GM19240 (cell line): ENCODE results near the gene GPC2.
"Not testable (repeated sequence)": the region's sequence is repeated elsewhere in the genome, so short reads cannot be mapped to it uniquely, and the experiment has no call there.

Experiments
- DNase-seq: peaks from one replicate; pipeline ENCODE4 v3.0.0; 2011; ENCODE audit warnings: low spot score; ENCODE audit not compliant: insufficient read length

GPC2 gene

GRCh38 chr7:100200693-100201092 lies 23.5 kb upstream of the GPC2 start:
- no peak for DNase-seq

DNA sequence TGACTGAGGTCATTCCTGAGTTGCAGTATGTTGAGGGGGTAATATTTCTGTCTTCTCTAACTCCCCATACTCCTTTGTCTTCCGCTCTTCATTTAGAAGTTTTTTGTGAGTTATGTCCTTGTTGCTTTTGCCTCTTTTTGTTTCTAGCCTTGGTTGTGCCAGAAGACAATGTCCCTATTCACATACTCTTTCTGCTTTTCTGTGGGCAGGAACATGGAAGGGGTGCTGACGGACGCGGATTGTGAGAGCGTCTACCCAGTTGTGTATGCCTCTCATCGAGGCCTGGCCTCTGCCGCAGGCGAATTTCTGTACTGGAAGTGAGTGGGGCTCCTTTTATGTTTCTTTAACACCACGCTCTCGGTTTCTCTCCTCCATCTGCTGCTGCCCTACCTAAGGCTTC lies 21.1 kb upstream of the GPC2 start:
- DNase-seq, result no peak

- DNase-seq, result not testable (repeated sequence)
Measured at GRCh38 chr7:100195901-100196322, 18.7 kb upstream of the GPC2 start.

DNA sequence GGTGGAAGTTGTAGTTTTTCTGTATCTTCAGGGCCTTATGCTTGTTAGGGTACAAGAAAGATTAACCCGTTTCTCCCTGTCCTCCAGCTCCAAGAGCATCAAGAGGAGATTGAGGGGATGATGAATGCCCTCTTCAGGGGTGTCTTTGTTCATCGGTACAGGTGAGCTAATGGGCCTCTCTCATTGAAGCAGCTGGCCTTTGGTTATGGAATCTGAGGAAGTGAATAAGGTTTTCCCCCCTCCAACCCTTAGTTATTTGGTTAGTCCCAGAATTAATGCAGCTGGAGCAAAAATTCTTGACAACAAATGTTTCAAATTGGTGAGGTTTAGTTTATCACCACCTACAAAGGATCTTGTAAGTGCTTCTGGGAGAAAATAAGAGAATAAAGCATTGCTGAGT lies 18.0 kb upstream of the GPC2 start:
- no peak for DNase-seq

- DNase-seq, result no peak
Measured at GRCh38 chr7:100192969-100193368, 15.8 kb upstream of the GPC2 start.

GRCh38 chr7:100192281-100192862 lies 15.2 kb upstream of the GPC2 start:
- DNase-seq, result not testable (repeated sequence)

DNA sequence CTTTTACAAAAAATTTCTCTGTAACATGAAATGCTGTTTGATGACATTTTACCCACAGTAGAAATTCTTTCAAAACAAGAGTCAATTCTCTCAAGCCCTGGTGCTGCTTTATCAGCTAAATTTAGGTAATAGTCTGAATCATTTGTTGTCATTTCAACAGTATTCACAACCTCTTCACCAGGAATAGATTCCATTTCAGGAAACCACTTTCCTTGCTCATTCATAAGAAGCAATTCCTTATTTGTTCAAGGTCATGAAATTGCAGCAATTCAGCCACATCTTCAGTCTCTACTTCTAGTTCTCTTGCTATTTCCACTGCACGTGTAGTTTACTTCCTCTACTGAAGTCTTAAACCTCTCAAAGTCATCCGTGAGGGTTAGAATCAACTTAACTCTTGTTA lies 14.6 kb upstream of the GPC2 start:
- DNase-seq, result no peak

- no peak for DNase-seq
Measured at GRCh38 chr7:100190048-100190711, 13.0 kb upstream of the GPC2 start.

GRCh38 chr7:100189061-100189460 lies 11.9 kb upstream of the GPC2 start:
- no peak for DNase-seq

GRCh38 chr7:100185726-100186125 lies 8.5 kb upstream of the GPC2 start:
- DNase-seq, result no peak

DNA sequence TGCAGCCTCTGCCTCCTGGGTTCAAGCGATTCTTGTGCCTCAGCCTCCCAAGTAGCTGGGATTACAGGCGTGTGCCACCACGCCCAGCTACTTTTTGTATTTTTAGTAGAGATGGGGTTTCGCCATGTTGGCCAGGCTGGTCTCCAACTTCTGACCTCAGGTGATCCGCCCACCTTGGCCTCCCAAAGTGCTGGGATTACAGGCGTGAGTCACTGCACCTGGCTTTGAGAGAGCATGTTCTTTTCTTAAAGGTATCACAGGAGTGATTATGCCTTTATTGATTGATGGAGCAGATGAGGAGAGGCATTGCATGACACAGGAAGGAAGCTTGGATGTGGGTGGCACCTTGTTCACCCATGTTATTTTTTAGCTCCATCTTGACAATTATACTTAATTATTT lies 5.9 kb upstream of the GPC2 start:
- DNase-seq, result not testable (repeated sequence)

DNA sequence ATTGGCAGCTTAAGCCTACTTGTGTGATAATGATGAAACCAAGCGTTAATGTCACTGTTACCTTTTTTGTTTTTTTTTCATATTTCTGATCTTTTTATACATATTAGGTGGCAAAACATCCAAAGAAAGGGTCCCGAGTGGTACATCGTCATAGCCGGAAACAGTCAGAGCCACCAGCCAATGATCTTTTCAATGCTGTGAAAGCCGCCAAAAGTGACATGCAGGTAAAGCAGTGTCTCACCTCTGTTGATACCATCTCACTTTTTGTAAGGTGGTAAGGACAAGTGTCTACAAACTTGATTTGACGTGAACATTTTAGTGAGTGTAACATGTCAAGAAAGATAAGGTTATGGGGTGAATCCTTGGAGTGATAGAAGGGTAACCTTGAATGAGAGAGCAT lies 5.4 kb upstream of the GPC2 start:
- DNase-seq, result not testable (repeated sequence)

DNA sequence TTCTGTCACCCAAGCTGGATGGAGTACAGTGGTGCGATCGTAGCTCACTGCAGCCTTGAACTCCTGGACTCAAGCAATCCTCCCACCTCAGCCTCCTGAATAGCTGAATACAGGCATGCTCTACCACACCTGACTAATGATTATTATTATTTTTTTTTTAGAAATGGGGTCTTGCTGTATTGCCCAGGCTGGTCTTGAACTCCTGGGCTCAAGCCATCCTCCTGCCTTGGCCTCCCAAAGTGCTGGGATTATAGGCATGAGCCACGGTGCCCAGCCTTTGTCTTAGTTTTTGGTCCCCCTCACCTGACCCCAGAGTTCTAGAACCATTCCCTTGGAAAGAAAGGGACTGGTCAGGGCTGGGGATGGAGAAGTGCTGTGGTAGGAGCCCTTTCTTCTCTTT lies 2.9 kb upstream of the GPC2 start:
- not testable (repeated sequence) for DNase-seq

DNA sequence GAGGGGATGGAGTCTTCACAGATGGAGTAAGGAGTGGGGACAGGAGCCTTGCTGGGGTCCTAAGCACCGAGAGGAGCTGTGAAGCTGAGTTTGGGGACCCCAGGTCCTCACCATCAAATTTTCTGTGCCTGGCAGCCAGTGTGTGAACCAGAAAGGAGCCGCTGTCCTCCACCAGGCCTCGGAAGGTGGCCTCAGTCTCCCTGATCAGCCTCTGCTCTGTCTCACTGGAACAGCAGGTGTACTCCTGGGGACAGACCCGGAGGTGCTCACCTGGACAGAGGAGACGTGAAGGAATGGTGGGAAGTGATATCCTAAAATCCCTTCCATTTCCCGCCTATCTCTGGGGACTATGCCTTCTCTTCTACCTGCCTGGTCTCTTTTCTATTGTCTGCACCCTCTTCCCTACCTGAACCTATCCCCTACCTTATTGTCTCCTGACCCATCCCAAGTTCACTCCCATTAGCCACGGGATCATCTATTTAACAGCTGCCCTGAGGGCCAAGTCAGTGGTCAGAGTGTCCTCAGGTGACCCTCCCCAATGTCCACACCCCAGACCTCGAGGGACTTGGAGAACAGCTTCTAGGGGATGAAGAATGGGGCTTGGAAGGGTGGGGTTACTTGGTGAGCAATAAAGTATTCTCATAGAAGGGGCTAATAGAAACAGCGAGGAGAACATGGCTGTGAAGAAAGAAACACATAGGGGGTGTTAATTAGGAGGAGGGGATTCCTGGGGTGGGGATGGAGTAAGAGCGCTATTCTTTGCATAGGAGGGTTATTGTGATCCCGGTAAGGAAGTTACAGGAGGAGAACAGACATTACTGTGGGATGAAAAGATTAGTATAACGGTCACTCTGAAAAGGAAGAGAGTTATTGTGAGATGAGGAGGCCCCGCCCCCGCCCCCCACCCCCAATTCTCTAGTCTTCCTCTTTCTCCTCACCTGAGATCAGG lies 811 bp downstream of the GPC2 start:
- no peak for DNase-seq

DNA sequence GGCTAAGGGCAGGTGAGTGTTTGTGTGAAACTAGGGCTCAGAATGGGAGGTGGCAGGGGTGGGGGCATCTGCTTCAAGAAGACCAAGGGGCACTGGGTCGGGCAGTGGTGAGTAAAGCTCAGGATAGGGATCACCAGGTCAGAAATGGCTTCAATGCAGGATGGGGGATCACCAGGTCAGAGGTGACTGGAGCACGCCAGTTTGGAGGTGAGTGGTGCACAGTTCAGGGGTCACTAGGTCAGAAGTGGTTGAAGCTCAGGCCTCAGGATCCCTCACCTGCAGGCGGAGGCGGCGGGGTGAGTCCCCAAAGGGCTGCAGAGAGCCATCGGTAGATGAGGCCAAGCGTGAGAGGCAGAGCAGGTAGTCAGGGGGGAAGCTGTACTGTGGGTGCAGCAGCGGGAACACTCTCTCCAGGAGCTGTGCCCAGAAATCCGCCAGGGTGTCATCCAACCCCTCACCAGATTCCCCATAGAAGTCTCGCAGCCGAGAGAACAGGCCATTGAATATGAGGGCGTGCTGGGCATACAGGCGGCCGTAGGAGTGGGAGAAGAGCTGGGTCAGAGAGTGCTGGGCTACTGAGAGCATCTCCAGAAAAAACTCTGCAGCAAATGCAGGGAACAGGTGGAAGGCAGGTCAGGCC lies 1.8 kb downstream of the GPC2 start:
- no peak for DNase-seq

DNA sequence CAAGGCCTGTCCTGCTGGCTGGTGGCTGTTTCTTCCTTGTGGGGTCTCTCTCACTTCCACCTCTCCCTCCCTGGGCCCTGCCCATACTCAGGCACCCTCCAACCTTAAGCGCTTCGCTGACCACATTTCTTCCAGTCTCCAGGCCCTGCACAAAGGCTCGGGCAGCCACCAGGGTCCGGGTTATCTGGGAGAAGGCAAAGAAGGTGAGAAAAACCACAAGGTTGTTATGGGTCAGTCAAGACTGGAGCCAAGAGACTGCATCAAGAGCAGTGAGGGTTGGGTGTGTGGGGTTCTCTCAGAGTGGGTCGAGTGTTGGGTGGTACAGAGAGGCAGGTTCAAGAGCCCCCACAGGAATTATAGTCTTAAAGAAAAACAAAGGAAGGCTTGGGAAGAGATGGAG lies 2.6 kb downstream of the GPC2 start:
- DNase-seq, result no peak

DNA sequence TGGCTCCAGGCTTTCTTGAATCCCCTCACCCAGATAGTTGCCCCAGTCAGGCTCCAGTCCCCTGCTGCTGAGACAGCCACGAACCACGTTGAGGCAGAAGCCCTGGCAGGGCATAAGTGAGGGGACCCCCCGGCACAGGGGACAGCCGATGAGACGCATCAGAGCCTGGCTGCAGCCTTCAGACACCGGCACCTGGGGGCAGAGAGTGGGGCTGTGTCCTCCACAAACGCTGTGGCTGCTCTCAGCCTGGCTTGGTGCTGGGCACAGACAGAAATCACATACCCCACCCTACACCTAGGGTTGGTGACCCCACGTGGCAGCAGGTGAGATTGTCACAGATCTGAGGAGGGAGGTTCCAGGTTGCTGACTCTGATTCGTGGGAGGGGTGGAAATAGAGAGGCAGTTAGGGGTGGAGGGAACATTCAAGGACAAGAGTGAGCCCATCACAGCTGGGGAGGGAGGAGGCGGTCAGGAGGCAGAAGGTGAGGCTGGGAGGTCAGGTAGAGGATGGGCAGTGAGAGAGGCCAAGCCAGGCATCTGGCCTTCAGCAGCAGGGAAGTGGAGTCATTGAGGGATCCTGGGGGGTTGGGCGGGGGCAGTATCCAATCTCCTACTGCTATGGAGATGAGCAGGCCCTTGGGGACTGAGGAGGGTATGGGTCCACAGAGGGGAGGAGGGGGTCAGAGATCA lies 3.2 kb downstream of the GPC2 start:
- no peak for DNase-seq

- no peak for DNase-seq
Measured at GRCh38 chr7:100171840-100172239, 5.3 kb downstream of the GPC2 start.

DNA sequence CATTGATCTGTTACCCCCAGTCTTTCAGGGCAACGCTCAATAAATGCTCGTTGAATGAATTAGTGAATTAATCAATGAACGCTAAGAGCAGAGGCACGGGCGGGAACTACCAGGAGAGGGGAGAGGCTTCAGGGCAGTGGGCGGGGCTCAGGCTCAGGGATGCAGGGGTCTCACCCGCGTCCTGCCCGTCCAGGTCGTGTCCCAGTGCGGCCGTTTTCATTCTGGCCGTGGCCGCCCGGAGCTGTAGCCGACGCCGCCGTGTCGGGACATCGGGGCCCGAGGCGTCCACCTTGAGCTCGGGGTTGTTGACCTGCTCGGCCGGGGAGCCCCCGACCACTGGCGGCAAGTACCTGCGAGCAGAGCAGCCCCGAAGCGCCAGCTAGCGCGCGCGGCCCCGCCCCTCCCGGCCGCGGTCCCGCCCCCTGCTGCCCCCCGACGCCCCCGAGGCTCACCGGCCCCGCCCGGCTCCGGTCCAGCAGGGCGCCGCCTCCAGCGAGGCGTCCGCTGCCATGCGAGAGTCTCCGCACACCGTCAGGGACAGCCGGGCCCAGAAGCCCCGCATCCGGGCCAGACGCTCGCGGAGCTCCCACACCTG lies 6.0 kb downstream of the GPC2 start:
- no peak for DNase-seq

DNA sequence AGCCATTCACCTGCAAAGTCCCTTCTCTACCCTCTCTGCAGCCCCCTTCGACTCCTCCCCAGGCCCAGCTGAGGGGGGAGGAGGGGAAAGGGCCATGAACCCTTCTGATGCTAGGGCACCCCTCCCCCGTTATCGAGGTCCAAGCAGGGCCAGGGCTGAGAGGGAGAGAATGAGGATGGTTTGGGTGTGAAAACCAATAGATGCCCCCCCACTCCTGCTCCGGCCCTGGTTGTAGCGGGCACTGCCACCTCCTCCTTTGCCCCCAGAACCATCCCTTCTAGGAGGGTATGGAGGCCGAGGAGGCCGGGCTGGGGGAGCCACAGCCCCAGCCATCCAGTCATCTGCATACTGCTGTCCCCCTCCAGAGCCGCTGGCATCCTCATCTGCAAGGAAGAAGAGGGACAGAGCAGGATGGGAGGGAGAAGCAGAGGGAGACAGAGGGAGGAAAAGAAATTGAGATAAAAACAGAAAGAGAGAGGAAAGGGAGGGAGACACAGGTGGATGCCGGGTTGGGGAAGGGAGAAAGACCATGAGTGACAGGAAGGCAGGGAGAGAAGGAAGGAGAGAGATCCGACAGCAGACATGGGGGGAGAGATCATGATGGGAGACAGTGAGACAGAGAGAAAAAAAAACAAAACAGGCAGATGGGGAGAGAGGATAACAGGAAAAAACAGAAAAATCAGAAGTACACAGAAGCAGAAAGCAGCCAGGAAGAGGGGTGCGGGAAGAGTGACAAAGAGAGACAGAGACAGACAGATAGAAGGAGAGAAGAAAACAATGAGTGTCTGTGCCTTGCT lies 6.9 kb downstream of the GPC2 start:
- DNase-seq, result no peak
